HG03097 (cell line): ENCODE data around the gene HOXC4.
"Not testable (repeated sequence)": the region's sequence is repeated elsewhere in the genome, so short reads cannot be mapped to it uniquely, and the experiment has no call there.

Experiments used
- ATAC-seq: cut with Tn5 transposase; IDR thresholded peaks from one replicate; pipeline ENCODE4 v1.9.1; 2021; ENCODE audit not compliant: unreplicated experiment, low FRiP score

HOXC4 gene

GRCh38 chr12:54053003-54053750 lies 458 bp upstream of the HOXC4 start:
- ATAC-seq: no peak

GRCh38 chr12:54054742-54055194 lies 1.1 kb downstream of the HOXC4 start:
- ATAC-seq: no peak

GRCh38 chr12:54055552-54055951 lies 1.9 kb downstream of the HOXC4 start:
- no peak for ATAC-seq

GRCh38 chr12:54056110-54056509 lies 2.5 kb downstream of the HOXC4 start:
- no peak for ATAC-seq

- ATAC-seq: no peak
These were observed 4.6 kb downstream of the HOXC4 start for GRCh38 chr12:54058128-54058768.

- no peak for ATAC-seq
These were observed 6.0 kb downstream of the HOXC4 start for GRCh38 chr12:54059668-54060067.

- no peak for ATAC-seq
These were observed 6.7 kb downstream of the HOXC4 start for GRCh38 chr12:54060174-54060974.

- no peak for ATAC-seq
These were observed 7.5 kb downstream of the HOXC4 start for GRCh38 chr12:54060975-54061778.

- no peak for ATAC-seq
These were observed 12.0 kb downstream of the HOXC4 start for GRCh38 chr12:54065677-54066076.

GRCh38 chr12:54066408-54066807 lies 12.8 kb downstream of the HOXC4 start:
- no peak for ATAC-seq

- ATAC-seq: no peak
These were observed 14.9 kb downstream of the HOXC4 start for GRCh38 chr12:54068418-54069070.

- ATAC-seq: no peak
These were observed 18.3 kb downstream of the HOXC4 start for GRCh38 chr12:54071942-54072341.

GRCh38 chr12:54074308-54074707 lies 20.7 kb downstream of the HOXC4 start:
- no peak for ATAC-seq

- no peak for ATAC-seq
These were observed 21.8 kb downstream of the HOXC4 start for GRCh38 chr12:54075409-54075808.

GRCh38 chr12:54075974-54076373 lies 22.3 kb downstream of the HOXC4 start:
- no peak for ATAC-seq

- not testable (repeated sequence) for ATAC-seq
These were observed 24.2 kb downstream of the HOXC4 start for GRCh38 chr12:54077843-54078242.

- not testable (repeated sequence) for ATAC-seq
These were observed 25.5 kb downstream of the HOXC4 start for GRCh38 chr12:54079115-54079514.

GRCh38 chr12:54080008-54080924 lies 26.6 kb downstream of the HOXC4 start:
- not testable (repeated sequence) for ATAC-seq

- ATAC-seq: not testable (repeated sequence)
These were observed 27.4 kb downstream of the HOXC4 start for GRCh38 chr12:54081053-54081514.
